ENCODE measurements around the gene A4GNT. TPM values are rescaled to one million over a fixed set of nuclear protein-coding genes. Genes with fewer than 3 reads are reported as not detected.

A4GNT gene
- polyA plus RNA-seq, 1 donor: not detected

- no peak for DNase-seq (ENCODE audit: low read depth)
These were observed 53.3 kb downstream of the A4GNT start for GRCh38 chr3:138078901-138079344.

DNA sequence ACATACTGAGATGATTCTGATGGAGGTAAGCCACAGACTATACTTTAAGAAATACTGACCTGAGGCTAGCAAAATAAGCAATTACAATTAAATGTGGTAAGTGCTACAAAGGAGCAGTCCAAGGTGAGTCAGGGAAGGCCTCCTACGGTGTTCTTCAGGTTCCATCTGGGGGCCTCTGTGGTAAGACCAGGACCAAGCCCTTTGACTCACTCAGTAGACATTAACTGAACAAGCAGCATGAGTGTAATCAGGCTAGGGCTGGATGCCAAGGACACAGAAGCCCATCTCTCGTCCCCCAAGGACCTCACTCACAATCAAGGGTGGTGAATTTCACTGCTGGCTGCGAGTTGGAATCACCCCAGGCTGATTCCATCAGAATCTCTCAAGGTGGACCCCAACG, 54.1 kb downstream of the A4GNT start:
- DNase-seq (ENCODE audit: low read depth): no peak

Other genes with a start within 250 kb of the A4GNT start
- gene CLDN18, start 122.2 kb downstream of the A4GNT start, polyA plus RNA-seq (ENCODE audit: insufficient read length): 0.39 TPM
- 6.9 TPM for gene DZIP1L, start 16.8 kb downstream of the A4GNT start, polyA plus RNA-seq (ENCODE audit: insufficient read length)
- 9.4 TPM for gene DBR1, start 42.5 kb upstream of the A4GNT start, polyA plus RNA-seq (ENCODE audit: insufficient read length)
- 43.7 TPM for gene ARMC8, start 54.9 kb upstream of the A4GNT start, polyA plus RNA-seq (ENCODE audit: insufficient read length)
- 0.90 TPM for gene NME9, start 197.5 kb upstream of the A4GNT start, polyA plus RNA-seq (ENCODE audit: insufficient read length)
- 69.6 TPM for gene MRAS, start 216.2 kb upstream of the A4GNT start, polyA plus RNA-seq (ENCODE audit: insufficient read length)